NOMO-1 treated with DMSO at 0.1 percent for 48 hours (cell line): Measurements from ENCODE around the gene CCM2.

ENCODE experiments used
- DNase-seq: peaks from one replicate; lab custom pipeline; 2025; ENCODE audit not compliant: unreplicated experiment; lab: John Stamatoyannopoulos, UW

Gene CCM2

GRCh38 chr7:45000093-45001032 is at the start of gene CCM2:
Gene CCM2, plus strand, starts transcription at chr7:45000201. Its CDS starts 133 bp downstream, at chr7:45000334.
- DNase-seq = peak; percentile 46

- DNase-seq = no peak
These were observed 46.8 kb upstream of the CCM2 start for GRCh38 chr7:44953156-44953555.

- DNase-seq = no peak
These were observed 44.3 kb upstream of the CCM2 start for GRCh38 chr7:44955733-44956132.

- no peak for DNase-seq
These were observed 43.7 kb upstream of the CCM2 start for GRCh38 chr7:44956157-44956766.

- DNase-seq = peak; percentile 38
These were observed 41.2 kb upstream of the CCM2 start for GRCh38 chr7:44958645-44959344.

- peak; percentile 29 for DNase-seq
These were observed 40.5 kb upstream of the CCM2 start for GRCh38 chr7:44959433-44959951.

GRCh38 chr7:44960011-44960580 is 39.9 kb upstream of the CCM2 start:
- DNase-seq = no peak

GRCh38 chr7:44961844-44962482 is 38.0 kb upstream of the CCM2 start:
- no peak for DNase-seq

- no peak for DNase-seq
These were observed 37.3 kb upstream of the CCM2 start for GRCh38 chr7:44962483-44963251.

- DNase-seq = no peak
These were observed 36.4 kb upstream of the CCM2 start for GRCh38 chr7:44963364-44964290.

GRCh38 chr7:44964384-44964830 is 35.6 kb upstream of the CCM2 start:
- no peak for DNase-seq

GRCh38 chr7:44964831-44965440 is 35.1 kb upstream of the CCM2 start:
- no peak for DNase-seq

GRCh38 chr7:44965441-44965903 is 34.5 kb upstream of the CCM2 start:
- no peak for DNase-seq

GRCh38 chr7:44965937-44966730 is 33.9 kb upstream of the CCM2 start:
- DNase-seq = no peak

- no peak for DNase-seq
These were observed 33.1 kb upstream of the CCM2 start for GRCh38 chr7:44966731-44967538.
